NT2/D1 (cell line): ENCODE data around the gene TYMS.

Experiments
- YY1 ChIP-seq: IDR thresholded peaks from 2 replicates; pipeline ENCODE4 v1.6.1; 2011; ENCODE audit not compliant: insufficient read length, insufficient read depth
- ZNF274 ChIP-seq: IDR thresholded peaks from 2 replicates; pipeline ENCODE4 v1.6.1; 2011; ENCODE audit warnings: mild to moderate bottlenecking, low read depth, low read length

DNA sequence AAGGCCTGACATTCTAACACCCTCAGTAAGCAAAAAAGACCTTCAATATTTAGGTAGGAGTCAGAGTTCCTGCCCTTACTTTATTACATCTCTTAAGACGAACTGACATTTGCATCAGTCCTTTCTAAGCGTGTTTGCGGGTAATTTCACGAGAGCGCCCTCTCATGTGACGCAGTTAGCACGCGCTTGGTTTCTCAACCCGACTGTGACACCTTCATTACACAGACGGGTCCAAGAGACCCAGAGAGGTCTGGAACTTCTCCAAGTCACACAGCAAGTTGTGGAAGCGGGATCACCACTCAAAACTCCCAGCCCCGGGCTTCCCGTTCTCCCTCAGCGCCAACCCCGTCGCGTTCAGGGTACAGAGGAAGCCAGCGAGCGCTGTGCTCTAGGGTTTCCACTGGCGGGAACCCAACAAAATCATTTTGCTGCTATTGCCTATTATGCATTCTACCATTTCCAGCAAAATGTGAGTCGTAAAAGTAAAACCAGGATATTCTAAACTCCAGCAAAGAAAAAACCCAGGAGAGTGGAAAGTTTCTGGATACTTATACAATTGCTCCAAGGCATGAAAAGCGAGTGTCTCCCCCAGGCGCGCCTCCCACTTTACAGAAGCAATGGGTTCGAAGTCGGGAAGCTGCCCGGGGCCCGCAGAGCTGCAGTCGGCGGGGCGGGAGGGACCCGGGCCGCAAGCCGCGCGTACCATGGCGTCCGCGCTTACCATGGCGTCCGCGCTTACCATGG, 54.4 kb downstream of the TYMS start:
- TF ChIP-seq YY1, result no peak
- no peak for TF ChIP-seq ZNF274
